GM13977 (cell line): ENCODE data around the gene LIME1.

Source experiments
- DNase-seq: peaks from one replicate; pipeline ENCODE4 v3.0.0; 2012; ENCODE audit warnings: low spot score
- in situ Hi-C: fragments of 300-500 bp; cut with MboI; formaldehyde crosslinking; loops from one replicate; pipeline ENCODE4 v1.12.0; 2022; ENCODE audit warnings: low sequenced_read_pairs, low pct_unique_long_range_greater_than_20kb, mixed read lengths, inconsistent platforms; ENCODE audit not compliant: unreplicated experiment
- TF ChIP-seq, protein P1 (sequence below): IDR thresholded peaks from 2 replicates; pipeline ENCODE4 v1.5.1; 2012; ENCODE audit warnings: mild to moderate bottlenecking, control low read depth; ENCODE audit not compliant: insufficient read depth; ENCODE audit errors: extremely low read depth, missing control alignments

The LIME1 gene

DNA sequence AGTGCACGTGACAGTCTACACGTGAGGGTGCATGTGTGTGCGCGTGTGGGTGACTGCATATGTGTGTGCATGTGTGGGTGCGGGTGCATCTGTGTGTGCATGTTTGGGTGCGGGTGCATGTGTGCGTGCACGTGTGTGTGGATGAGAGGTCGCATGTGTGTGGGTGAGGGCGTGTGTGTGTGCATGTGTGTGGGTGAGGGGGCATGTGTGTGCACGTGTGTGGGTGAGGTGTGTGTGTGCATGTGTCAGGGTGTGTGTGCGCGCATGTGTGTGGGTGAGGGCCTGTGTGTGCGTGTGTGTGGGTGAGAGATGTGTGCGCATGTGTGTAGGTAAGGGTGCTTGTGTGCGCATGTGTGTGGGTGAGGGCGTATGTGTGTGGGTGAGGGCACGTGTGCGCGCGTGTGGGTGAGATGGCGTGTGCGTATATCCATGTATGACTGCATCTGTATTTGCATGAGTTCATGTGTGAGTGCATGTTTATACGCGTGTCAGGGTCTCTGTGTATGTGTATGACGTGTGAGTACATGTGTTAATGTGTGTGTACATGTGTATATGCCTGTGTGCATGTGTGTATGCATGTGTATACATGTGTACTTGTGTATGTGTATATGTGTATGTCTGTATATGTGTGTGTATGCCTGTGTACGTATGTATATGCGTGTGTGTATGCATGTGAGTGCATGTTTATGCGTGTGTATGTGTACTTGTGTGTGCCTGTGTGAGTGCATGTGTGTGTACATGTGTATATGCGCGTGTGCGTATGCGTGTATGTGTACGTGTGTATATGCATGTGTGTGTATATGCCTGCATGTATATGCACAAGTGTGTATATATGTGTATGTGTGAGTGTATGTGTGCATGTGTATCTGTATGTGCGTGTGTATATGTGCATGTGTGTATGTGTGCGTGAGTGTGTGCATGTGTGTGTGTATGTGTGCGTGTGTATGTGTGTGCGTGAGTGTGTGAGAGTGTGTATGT is 4.1 kb upstream of the LIME1 start:
- no peak for DNase-seq
- TF ChIP-seq, protein P1, sequence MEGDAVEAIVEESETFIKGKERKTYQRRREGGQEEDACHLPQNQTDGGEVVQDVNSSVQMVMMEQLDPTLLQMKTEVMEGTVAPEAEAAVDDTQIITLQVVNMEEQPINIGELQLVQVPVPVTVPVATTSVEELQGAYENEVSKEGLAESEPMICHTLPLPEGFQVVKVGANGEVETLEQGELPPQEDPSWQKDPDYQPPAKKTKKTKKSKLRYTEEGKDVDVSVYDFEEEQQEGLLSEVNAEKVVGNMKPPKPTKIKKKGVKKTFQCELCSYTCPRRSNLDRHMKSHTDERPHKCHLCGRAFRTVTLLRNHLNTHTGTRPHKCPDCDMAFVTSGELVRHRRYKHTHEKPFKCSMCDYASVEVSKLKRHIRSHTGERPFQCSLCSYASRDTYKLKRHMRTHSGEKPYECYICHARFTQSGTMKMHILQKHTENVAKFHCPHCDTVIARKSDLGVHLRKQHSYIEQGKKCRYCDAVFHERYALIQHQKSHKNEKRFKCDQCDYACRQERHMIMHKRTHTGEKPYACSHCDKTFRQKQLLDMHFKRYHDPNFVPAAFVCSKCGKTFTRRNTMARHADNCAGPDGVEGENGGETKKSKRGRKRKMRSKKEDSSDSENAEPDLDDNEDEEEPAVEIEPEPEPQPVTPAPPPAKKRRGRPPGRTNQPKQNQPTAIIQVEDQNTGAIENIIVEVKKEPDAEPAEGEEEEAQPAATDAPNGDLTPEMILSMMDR = no peak
- in situ Hi-C loops = no loop called here

DNA sequence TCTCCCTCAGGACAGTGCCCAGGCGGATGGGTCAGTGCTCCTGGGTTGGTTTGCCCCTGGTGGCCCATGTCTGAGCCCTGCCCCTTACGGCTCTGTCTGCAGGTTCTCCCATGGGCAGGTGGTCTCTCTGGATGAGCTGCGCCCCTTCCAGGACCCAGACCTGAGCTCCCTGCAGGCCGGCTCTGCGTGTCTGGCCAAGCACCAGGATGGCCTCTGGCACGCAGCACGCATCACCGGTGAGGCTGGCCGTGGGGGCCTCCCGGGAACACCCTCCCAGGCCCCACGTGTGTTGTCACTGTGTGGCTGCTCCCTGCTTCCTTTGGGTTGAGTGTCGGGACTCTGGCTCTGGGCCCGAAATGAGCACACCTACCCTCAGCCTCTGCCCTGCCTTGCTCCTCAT is 3.3 kb upstream of the LIME1 start:
- no peak for DNase-seq
- TF ChIP-seq, protein P1 = no peak
- in situ Hi-C loops = no loop called here

DNA sequence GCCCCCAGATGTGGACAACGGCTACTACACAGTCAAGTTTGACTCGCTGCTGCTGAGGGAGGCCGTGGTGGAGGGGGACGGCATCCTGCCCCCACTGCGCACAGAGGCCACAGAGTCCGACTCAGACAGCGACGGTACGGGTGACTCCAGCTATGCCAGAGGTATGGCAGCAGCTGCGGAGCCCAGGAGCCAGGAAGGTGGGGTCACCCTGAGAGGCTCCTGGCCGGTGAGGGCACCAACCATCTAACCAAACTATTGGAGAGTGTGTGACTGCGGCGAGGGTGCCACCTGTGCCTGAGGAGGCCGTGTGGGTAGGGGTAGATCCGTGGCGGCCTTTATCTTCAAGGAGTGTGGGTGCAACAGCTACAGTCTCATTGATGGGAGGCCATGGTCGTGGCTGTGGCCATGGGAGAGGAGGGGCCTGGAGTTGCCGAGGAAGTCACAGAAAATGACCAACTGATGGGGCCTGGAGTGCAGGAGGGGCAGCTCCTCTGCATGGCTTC is 2.8 kb upstream of the LIME1 start:
- in situ Hi-C loops = no loop called here
- DNase-seq = no peak
- TF ChIP-seq, protein P1 = no peak

DNA sequence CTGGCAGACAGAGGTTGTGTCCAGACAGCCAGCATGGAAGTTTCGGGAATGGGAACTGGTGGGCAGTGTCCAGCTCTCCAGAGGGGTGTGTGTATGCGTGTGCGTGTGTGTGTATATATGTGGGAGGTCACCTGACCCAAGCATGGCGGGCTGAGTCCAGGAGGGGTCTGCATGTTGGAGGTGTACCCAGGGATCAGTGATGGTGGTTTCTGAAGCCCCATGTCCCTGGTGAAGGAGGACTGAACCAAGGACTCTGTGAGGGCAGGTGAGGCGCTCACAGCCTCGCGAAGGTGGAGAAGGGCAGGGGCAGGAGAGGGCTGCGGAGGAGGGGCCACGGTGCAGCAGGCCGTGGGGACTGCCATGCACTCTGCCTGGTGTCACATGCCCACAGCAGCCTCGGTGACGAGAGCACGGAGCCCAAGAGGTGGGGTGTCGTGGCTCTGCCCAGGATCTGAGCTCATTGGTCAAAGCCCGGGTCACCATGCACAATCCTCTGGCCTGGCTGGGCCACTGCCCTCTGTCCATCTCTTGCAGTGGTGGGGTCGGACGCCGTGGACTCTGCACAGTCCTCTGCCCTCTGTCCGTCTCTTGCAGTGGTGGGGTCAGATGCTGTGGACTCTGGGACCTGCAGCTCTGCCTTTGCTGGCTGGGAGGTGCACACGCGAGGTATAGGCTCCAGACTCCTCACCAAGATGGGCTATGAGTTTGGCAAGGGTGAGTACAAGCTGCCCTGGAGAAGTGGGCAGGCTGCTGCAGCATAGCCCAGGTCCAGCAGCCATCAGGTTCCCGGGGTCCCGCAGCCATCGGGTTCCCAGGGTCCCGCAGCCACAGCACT is 2.1 kb upstream of the LIME1 start:
- in situ Hi-C loops = no loop called here
- TF ChIP-seq, protein P1 = no peak
- no peak for DNase-seq

DNA sequence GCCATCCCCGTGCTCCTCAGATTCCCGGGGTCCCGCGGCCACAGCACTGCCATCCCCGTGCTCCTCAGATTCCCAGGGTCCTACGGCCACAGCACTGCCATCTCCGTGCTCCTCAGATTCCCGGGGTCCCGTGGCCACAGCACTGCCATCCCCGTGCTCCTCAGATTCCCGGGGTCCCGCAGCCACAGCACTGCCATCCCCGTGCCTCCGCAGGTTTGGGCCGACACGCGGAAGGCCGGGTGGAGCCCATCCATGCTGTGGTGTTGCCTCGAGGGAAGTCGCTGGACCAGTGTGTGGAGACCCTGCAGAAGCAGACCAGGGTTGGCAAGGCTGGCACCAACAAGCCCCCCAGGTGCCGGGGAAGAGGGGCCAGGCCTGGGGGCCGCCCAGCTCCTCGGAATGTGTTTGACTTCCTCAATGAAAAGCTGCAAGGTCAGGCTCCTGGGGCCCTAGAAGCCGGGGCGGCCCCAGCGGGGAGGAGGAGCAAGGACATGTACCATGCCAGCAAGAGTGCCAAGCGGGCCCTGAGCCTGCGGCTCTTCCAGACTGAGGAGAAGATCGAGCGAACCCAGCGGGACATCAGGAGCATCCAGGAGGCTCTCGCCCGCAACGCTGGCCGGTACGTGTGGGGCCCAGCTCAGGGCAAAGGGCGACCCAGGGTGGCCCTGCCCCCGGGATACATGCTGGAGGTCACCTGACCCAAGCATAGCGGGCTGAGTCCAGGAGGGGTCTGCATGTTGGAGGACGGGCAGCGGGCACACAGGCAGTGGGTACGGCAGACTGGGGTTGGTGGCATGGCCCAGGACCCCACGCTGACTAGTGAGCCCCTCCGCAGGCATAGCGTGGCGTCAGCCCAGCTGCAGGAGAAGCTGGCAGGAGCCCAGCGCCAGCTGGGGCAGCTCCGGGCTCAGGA is 1.3 kb upstream of the LIME1 start:
- in situ Hi-C loops = no loop called here
- TF ChIP-seq, protein P1 = no peak
- no peak for DNase-seq
